Measurements from ENCODE around the gene TLN1.

- TF ChIP-seq CTCF (tag by site-specific recombination; IDR thresholded peaks at IDR 0.05) (no peak), ZNF140 (tag by site-specific recombination; IDR thresholded peaks at IDR 0.05) (no peak), ELK4 (IDR thresholded peaks at IDR 0.05; ENCODE audit: borderline replicate concordance, low read depth, low read length) (no peak), ZNF571 (tag by site-specific recombination; IDR thresholded peaks at IDR 0.05) (no peak), HOXA7 (CRISPR knock-in tag; IDR thresholded peaks at IDR 0.05; ENCODE audit: borderline replicate concordance) (no peak), MYNN (tag by site-specific recombination; IDR thresholded peaks at IDR 0.05; ENCODE audit: borderline replicate concordance) (no peak), TSHZ1 (tag by site-specific recombination; IDR thresholded peaks at IDR 0.05; ENCODE audit: borderline replicate concordance) (no peak), ZNF24 (tag by site-specific recombination; IDR thresholded peaks at IDR 0.05) (no peak)
- TF ChIP-seq, protein P1, sequence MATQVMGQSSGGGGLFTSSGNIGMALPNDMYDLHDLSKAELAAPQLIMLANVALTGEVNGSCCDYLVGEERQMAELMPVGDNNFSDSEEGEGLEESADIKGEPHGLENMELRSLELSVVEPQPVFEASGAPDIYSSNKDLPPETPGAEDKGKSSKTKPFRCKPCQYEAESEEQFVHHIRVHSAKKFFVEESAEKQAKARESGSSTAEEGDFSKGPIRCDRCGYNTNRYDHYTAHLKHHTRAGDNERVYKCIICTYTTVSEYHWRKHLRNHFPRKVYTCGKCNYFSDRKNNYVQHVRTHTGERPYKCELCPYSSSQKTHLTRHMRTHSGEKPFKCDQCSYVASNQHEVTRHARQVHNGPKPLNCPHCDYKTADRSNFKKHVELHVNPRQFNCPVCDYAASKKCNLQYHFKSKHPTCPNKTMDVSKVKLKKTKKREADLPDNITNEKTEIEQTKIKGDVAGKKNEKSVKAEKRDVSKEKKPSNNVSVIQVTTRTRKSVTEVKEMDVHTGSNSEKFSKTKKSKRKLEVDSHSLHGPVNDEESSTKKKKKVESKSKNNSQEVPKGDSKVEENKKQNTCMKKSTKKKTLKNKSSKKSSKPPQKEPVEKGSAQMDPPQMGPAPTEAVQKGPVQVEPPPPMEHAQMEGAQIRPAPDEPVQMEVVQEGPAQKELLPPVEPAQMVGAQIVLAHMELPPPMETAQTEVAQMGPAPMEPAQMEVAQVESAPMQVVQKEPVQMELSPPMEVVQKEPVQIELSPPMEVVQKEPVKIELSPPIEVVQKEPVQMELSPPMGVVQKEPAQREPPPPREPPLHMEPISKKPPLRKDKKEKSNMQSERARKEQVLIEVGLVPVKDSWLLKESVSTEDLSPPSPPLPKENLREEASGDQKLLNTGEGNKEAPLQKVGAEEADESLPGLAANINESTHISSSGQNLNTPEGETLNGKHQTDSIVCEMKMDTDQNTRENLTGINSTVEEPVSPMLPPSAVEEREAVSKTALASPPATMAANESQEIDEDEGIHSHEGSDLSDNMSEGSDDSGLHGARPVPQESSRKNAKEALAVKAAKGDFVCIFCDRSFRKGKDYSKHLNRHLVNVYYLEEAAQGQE (tag by site-specific recombination; IDR thresholded peaks at IDR 0.05): no peak
- TF ChIP-seq, protein P2, sequence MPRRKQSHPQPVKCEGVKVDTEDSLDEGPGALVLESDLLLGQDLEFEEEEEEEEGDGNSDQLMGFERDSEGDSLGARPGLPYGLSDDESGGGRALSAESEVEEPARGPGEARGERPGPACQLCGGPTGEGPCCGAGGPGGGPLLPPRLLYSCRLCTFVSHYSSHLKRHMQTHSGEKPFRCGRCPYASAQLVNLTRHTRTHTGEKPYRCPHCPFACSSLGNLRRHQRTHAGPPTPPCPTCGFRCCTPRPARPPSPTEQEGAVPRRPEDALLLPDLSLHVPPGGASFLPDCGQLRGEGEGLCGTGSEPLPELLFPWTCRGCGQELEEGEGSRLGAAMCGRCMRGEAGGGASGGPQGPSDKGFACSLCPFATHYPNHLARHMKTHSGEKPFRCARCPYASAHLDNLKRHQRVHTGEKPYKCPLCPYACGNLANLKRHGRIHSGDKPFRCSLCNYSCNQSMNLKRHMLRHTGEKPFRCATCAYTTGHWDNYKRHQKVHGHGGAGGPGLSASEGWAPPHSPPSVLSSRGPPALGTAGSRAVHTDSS (tag by site-specific recombination; IDR thresholded peaks at IDR 0.05): no peak
- TF ChIP-seq, protein P3, sequence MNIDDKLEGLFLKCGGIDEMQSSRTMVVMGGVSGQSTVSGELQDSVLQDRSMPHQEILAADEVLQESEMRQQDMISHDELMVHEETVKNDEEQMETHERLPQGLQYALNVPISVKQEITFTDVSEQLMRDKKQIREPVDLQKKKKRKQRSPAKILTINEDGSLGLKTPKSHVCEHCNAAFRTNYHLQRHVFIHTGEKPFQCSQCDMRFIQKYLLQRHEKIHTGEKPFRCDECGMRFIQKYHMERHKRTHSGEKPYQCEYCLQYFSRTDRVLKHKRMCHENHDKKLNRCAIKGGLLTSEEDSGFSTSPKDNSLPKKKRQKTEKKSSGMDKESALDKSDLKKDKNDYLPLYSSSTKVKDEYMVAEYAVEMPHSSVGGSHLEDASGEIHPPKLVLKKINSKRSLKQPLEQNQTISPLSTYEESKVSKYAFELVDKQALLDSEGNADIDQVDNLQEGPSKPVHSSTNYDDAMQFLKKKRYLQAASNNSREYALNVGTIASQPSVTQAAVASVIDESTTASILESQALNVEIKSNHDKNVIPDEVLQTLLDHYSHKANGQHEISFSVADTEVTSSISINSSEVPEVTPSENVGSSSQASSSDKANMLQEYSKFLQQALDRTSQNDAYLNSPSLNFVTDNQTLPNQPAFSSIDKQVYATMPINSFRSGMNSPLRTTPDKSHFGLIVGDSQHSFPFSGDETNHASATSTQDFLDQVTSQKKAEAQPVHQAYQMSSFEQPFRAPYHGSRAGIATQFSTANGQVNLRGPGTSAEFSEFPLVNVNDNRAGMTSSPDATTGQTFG (tag by site-specific recombination; IDR thresholded peaks at IDR 0.05; ENCODE audit: borderline replicate concordance): no peak
- TF ChIP-seq, protein P4, sequence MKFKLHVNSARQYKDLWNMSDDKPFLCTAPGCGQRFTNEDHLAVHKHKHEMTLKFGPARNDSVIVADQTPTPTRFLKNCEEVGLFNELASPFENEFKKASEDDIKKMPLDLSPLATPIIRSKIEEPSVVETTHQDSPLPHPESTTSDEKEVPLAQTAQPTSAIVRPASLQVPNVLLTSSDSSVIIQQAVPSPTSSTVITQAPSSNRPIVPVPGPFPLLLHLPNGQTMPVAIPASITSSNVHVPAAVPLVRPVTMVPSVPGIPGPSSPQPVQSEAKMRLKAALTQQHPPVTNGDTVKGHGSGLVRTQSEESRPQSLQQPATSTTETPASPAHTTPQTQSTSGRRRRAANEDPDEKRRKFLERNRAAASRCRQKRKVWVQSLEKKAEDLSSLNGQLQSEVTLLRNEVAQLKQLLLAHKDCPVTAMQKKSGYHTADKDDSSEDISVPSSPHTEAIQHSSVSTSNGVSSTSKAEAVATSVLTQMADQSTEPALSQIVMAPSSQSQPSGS (tag by site-specific recombination; IDR thresholded peaks at IDR 0.05; ENCODE audit: low read depth): no peak
These were observed 51.5 kb downstream of the TLN1 start for GRCh38 chr9:35680331-35681105.
